ENCODE measurements around the gene SORL1. TPM values are rescaled to one million over a fixed set of nuclear protein-coding genes. Genes with fewer than 3 reads are reported as not detected.

The SORL1 gene
- total RNA-seq, 1 donor from 2014 or later: 20.9 TPM

DNA sequence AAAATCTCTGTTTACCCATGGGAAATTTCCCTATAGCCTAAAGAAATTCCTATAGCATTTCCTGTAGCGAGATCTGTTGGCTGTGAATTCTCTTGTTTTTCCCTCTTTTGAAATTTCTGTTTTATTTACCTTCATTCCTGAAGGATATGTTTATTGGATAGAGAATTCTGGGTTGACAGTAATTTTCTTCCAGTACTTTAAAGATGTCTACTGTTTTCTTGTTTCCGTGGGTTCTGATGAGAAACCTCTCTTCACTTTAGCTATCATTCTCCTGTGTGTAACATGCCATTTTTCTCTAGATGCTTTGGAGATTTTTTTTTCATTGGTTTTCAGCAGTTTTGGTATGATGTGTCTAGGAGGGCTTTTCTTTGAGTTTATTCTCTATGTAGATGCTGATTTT is 78.1 kb downstream of the SORL1 start:
- Mint-ChIP-seq H3K4me1 (ENCODE audit: low read depth) (peaks cover 7% of the 10 kb centered on the region), H3K36me3 (ENCODE audit: low read depth) (peaks cover 54% of the 10 kb centered on the region), H3K9me3 (peaks cover 33% of the 10 kb centered on the region), H3K27me3 (ENCODE audit: insufficient read depth) (no peaks in the 10 kb centered on the region), H3K27ac (no peak overlapping the region), H3K4me3 (no peak overlapping the region)
- DNase-seq (ENCODE audit: low spot score): no peak
- intact Hi-C loops (cut with micrococcal nuclease): loop anchor here (5.0 kb wide), 1 partner anchor 48 kb away; no protein-coding TSS in a partner anchor

DNA sequence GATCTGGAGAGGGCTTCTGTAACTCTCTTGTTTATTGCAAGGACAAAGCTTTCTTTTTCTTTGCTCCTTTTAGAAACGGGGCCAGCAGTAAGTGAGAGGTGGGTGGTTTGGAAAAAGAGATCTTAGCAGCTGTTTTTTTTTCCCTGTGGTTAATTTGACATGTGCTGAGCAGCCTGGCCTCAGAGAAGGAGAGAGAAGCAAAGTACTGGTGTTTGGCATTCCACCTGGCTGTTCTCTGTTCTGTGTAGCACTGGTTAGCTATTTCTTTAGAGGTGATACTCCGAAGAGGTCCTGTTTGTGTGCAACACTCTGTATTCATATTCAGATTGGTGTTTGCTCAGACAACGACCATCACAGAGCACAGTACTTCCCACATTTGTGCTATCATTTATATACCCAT is 81.5 kb downstream of the SORL1 start:
- intact Hi-C loops (cut with micrococcal nuclease): loop anchor here (5.0 kb wide), 1 partner anchor 51 kb away; no protein-coding TSS in a partner anchor
- H3K36me3 Mint-ChIP-seq (ENCODE audit: low read depth): peaks cover 42% of the 10 kb centered on the region
- no peaks in the 10 kb centered on the region for H3K27me3 Mint-ChIP-seq (ENCODE audit: insufficient read depth)
- H3K4me3 Mint-ChIP-seq: no peak overlapping the region
- peak overlapping the region; percentile 18 for H3K27ac Mint-ChIP-seq
- DNase-seq (ENCODE audit: low spot score): no peak
- H3K9me3 Mint-ChIP-seq: peaks cover 16% of the 10 kb centered on the region
- H3K4me1 Mint-ChIP-seq (ENCODE audit: low read depth): peaks cover 16% of the 10 kb centered on the region

GRCh38 chr11:121534131-121535093 is 82.3 kb downstream of the SORL1 start:
- Mint-ChIP-seq H3K9me3 (peaks cover 13% of the 10 kb centered on the region), H3K27ac (no peak overlapping the region), H3K4me3 (no peak overlapping the region), H3K4me1 (ENCODE audit: low read depth) (peaks cover 22% of the 10 kb centered on the region), H3K27me3 (ENCODE audit: insufficient read depth) (no peaks in the 10 kb centered on the region), H3K36me3 (ENCODE audit: low read depth) (peaks cover 38% of the 10 kb centered on the region)
- intact Hi-C loops (cut with micrococcal nuclease): loop anchor here (5.0 kb wide), 2 partner anchors 52 to 82 kb away; partner anchors contain the start of genes SORL1 and SORL1-AS1
- no peak for DNase-seq (ENCODE audit: low spot score)

DNA sequence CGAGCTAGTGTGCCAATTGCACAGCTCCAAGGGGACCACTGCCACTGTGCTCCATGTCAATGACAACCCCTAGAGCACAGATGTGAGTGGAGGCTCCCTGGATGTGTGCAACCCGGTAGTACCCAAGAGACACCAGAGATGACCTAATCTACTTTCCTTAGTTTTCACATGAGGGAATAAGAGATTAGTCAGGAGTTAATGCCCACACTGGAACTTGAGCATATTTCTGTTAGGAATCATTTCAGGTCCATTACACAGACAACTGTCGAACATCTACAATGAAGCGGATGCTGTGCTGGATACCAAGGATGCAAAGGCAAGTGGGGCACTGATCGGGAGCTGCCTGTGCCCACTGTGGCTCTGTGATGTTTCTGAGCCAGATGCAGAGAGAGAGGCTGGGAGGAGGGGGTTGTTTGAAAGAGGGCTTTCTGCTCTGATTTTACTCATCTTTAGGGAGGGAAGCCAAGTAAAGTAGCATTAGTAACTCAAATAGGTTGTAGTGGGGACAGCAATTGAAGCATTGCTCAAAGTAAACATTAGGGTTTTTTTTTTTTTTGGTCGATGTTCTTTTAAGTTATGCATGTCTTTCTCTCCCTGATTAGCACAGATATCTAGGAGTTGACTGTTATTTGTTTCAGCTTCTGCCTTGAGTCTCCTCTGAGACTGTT is 83.1 kb downstream of the SORL1 start:
- DNase-seq (ENCODE audit: low spot score): no peak
- peaks cover 30% of the 10 kb centered on the region for H3K36me3 Mint-ChIP-seq (ENCODE audit: low read depth)
- intact Hi-C loops (cut with micrococcal nuclease): loop anchor here (5.0 kb wide), 1 partner anchor 83 kb away; the partner anchor contains the start of genes SORL1 and SORL1-AS1
- no peak overlapping the region for H3K27ac Mint-ChIP-seq
- H3K27me3 Mint-ChIP-seq (ENCODE audit: insufficient read depth): no peaks in the 10 kb centered on the region
- peaks cover 22% of the 10 kb centered on the region for H3K4me1 Mint-ChIP-seq (ENCODE audit: low read depth)
- no peak overlapping the region for H3K4me3 Mint-ChIP-seq
- peaks cover 5% of the 10 kb centered on the region for H3K9me3 Mint-ChIP-seq

- H3K4me3 Mint-ChIP-seq: no peak overlapping the region
- H3K36me3 Mint-ChIP-seq (ENCODE audit: low read depth): peaks cover 24% of the 10 kb centered on the region
- no peaks in the 10 kb centered on the region for H3K9me3 Mint-ChIP-seq
- H3K27me3 Mint-ChIP-seq (ENCODE audit: insufficient read depth): no peaks in the 10 kb centered on the region
- H3K27ac Mint-ChIP-seq: no peak overlapping the region
- H3K4me1 Mint-ChIP-seq (ENCODE audit: low read depth): peaks cover 22% of the 10 kb centered on the region
- DNase-seq (ENCODE audit: low spot score): no peak
- intact Hi-C loops (cut with micrococcal nuclease): loop anchor here (5.0 kb wide), 1 partner anchor 84 kb away; the partner anchor contains the start of genes SORL1 and SORL1-AS1
These were observed 84.0 kb downstream of the SORL1 start for GRCh38 chr11:121536126-121536525.

GRCh38 chr11:121538054-121538453 is 85.9 kb downstream of the SORL1 start:
- H3K4me1 Mint-ChIP-seq (ENCODE audit: low read depth): peaks cover 22% of the 10 kb centered on the region
- no peak overlapping the region for H3K4me3 Mint-ChIP-seq
- peaks cover 19% of the 10 kb centered on the region for H3K36me3 Mint-ChIP-seq (ENCODE audit: low read depth)
- no peak overlapping the region for H3K27ac Mint-ChIP-seq
- no peak for DNase-seq (ENCODE audit: low spot score)
- H3K27me3 Mint-ChIP-seq (ENCODE audit: insufficient read depth): no peaks in the 10 kb centered on the region
- intact Hi-C loops (cut with micrococcal nuclease): loop anchor here (5.0 kb wide), 1 partner anchor 86 kb away; the partner anchor contains the start of genes SORL1 and SORL1-AS1
- no peaks in the 10 kb centered on the region for H3K9me3 Mint-ChIP-seq

GRCh38 chr11:121539000-121539399 is 86.9 kb downstream of the SORL1 start:
- peaks cover 23% of the 10 kb centered on the region for H3K36me3 Mint-ChIP-seq (ENCODE audit: low read depth)
- intact Hi-C loops (cut with micrococcal nuclease): loop anchor here (5.0 kb wide), 1 partner anchor 87 kb away; the partner anchor contains the start of genes SORL1 and SORL1-AS1
- H3K4me1 Mint-ChIP-seq (ENCODE audit: low read depth): peaks cover 16% of the 10 kb centered on the region
- no peaks in the 10 kb centered on the region for H3K9me3 Mint-ChIP-seq
- H3K4me3 Mint-ChIP-seq: no peak overlapping the region
- no peak overlapping the region for H3K27ac Mint-ChIP-seq
- H3K27me3 Mint-ChIP-seq (ENCODE audit: insufficient read depth): no peaks in the 10 kb centered on the region
- DNase-seq (ENCODE audit: low spot score): no peak

GRCh38 chr11:121540627-121541026 is 88.5 kb downstream of the SORL1 start:
- H3K27ac Mint-ChIP-seq: no peak overlapping the region
- intact Hi-C loops (cut with micrococcal nuclease): no loop called here
- peaks cover 33% of the 10 kb centered on the region for H3K36me3 Mint-ChIP-seq (ENCODE audit: low read depth)
- no peaks in the 10 kb centered on the region for H3K27me3 Mint-ChIP-seq (ENCODE audit: insufficient read depth)
- DNase-seq (ENCODE audit: low spot score): no peak
- peaks cover 32% of the 10 kb centered on the region for H3K4me1 Mint-ChIP-seq (ENCODE audit: low read depth)
- no peak overlapping the region for H3K4me3 Mint-ChIP-seq
- no peaks in the 10 kb centered on the region for H3K9me3 Mint-ChIP-seq

- DNase-seq (ENCODE audit: low spot score): no peak
- Mint-ChIP-seq H3K27me3 (ENCODE audit: insufficient read depth) (no peaks in the 10 kb centered on the region), H3K4me3 (no peak overlapping the region), H3K4me1 (ENCODE audit: low read depth) (peaks cover 25% of the 10 kb centered on the region), H3K36me3 (ENCODE audit: low read depth) (peaks cover 36% of the 10 kb centered on the region), H3K9me3 (no peaks in the 10 kb centered on the region), H3K27ac (no peak overlapping the region)
- intact Hi-C loops (cut with micrococcal nuclease): no loop called here
These were observed 91.8 kb downstream of the SORL1 start for GRCh38 chr11:121543836-121544380.

DNA sequence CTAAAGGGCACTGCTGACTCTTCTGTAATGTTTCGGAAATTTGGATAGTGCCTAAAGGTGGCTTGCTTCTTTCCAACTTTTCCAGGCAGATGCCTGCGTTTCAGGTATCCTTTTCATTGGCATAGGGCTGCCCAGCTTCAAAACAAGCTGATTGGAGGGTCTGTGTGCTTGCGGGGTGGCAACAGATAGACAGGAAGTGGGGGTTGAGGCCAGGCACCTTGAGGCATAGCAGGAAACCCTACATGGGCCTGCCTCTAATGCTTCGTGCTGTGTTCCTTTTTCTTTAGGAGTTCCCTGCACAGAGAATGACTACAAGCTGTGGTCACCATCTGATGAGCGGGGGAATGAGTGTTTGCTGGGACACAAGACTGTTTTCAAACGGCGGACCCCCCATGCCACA is 92.8 kb downstream of the SORL1 start:
- H3K4me1 Mint-ChIP-seq (ENCODE audit: low read depth): peaks cover 21% of the 10 kb centered on the region
- intact Hi-C loops (cut with micrococcal nuclease): no loop called here

DNA sequence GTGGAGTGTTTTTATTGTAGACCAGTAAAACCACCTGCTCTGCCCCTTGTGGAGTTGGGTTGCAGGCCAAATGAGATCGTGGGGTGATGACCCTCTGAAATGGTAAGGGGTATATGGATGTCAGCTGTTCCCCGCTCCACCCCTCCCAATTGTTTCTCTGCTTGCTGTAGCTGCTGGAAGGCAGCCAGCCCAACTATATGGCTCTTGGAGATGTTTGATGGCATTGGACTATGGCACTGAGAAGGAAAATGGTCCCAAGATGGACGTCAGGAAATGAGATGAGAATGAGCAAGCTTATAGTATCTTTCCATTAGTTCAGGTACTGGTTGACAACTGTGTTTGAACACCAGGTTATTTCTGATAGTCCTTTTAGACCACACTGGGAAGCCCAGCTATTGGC is 95.5 kb downstream of the SORL1 start:
- H3K27ac Mint-ChIP-seq: no peak overlapping the region

More for the DNA sequence above, 92.8 kb downstream of the SORL1 start:
- Mint-ChIP-seq H3K27ac (no peak overlapping the region), H3K36me3 (ENCODE audit: low read depth) (peaks cover 36% of the 10 kb centered on the region), H3K4me3 (no peak overlapping the region), H3K27me3 (ENCODE audit: insufficient read depth) (no peaks in the 10 kb centered on the region), H3K9me3 (no peaks in the 10 kb centered on the region)
- DNase-seq (ENCODE audit: low spot score): no peak

GRCh38 chr11:121550247-121551030 is 98.3 kb downstream of the SORL1 start:
- H3K36me3 Mint-ChIP-seq (ENCODE audit: low read depth): peaks cover 44% of the 10 kb centered on the region
- no peaks in the 10 kb centered on the region for H3K9me3 Mint-ChIP-seq
- H3K4me1 Mint-ChIP-seq (ENCODE audit: low read depth): peaks cover 5% of the 10 kb centered on the region
- H3K27ac Mint-ChIP-seq: no peak overlapping the region
- no peak for DNase-seq (ENCODE audit: low spot score)
- H3K4me3 Mint-ChIP-seq: no peak overlapping the region
- intact Hi-C loops (cut with micrococcal nuclease): no loop called here
- no peaks in the 10 kb centered on the region for H3K27me3 Mint-ChIP-seq (ENCODE audit: insufficient read depth)

More for the DNA sequence above, 95.5 kb downstream of the SORL1 start:
- no peak overlapping the region for H3K4me3 Mint-ChIP-seq
- H3K36me3 Mint-ChIP-seq (ENCODE audit: low read depth): peaks cover 43% of the 10 kb centered on the region
- no peak for DNase-seq (ENCODE audit: low spot score)
- intact Hi-C loops (cut with micrococcal nuclease): no loop called here
- peaks cover 21% of the 10 kb centered on the region for H3K4me1 Mint-ChIP-seq (ENCODE audit: low read depth)
- no peaks in the 10 kb centered on the region for H3K27me3 Mint-ChIP-seq (ENCODE audit: insufficient read depth)
- no peaks in the 10 kb centered on the region for H3K9me3 Mint-ChIP-seq

All from activated T-helper 1 cell treated with anti-CD3 and anti-CD28 coated beads, Interleukin-12 subunit alpha, Interleukin-12 subunit beta, Interleukin-2, Interleukin-4 antibody, amounts not matched to agents 30 ng/mL and 10 ng/mL and 1 ng/mL, durations not matched to agents 14 hours and 24 hours and 36 hours (primary cell).